C4-2B (cell line): ENCODE data around the gene ZBTB7A.

Experiments used
- ZFX ChIP-seq: fragments of 450-650 bp; IDR thresholded peaks from 2 replicates; pipeline ENCODE4 v1.6.1; 2017
- TF ChIP-seq, protein P1 (sequence below): fragments of 450-650 bp; conservative IDR thresholded peaks from 2 replicates; pipeline ENCODE4 v1.5.1; 2017; ENCODE audit warnings: mild to moderate bottlenecking

DNA sequence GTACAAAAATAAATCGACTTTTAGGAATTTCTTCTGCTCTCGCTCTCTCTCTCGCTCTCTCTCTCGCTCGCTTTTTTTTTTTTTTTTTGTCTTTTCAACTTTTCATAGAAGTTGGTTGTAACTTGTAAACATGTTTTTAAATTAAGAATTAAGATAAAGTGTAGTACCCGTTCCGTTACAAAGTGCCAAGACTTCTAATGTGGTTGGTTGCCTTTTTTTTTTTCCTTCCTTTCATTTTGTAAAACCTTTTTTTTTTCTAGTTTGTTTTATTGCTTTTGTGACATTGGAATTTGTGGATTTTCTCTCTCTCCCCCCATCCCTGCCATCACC lies 20.4 kb downstream of the ZBTB7A start:
- TF ChIP-seq, protein P1, sequence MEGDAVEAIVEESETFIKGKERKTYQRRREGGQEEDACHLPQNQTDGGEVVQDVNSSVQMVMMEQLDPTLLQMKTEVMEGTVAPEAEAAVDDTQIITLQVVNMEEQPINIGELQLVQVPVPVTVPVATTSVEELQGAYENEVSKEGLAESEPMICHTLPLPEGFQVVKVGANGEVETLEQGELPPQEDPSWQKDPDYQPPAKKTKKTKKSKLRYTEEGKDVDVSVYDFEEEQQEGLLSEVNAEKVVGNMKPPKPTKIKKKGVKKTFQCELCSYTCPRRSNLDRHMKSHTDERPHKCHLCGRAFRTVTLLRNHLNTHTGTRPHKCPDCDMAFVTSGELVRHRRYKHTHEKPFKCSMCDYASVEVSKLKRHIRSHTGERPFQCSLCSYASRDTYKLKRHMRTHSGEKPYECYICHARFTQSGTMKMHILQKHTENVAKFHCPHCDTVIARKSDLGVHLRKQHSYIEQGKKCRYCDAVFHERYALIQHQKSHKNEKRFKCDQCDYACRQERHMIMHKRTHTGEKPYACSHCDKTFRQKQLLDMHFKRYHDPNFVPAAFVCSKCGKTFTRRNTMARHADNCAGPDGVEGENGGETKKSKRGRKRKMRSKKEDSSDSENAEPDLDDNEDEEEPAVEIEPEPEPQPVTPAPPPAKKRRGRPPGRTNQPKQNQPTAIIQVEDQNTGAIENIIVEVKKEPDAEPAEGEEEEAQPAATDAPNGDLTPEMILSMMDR, result no peak
- no peak for TF ChIP-seq ZFX
